GM06990 (cell line): ENCODE measurements around the gene GSK3A.

ENCODE experiments used
- DNase-seq: peaks from one replicate; pipeline ENCODE4 v3.0.0-alpha.2; 2011; ENCODE audit not compliant: insufficient read length; ENCODE audit errors: extremely low read depth
- H3K27me3 ChIP-seq: replicated peaks from 2 replicates; pipeline ENCODE4 v1.6.0; 2011; ENCODE audit warnings: low read length; ENCODE audit not compliant: control insufficient read depth, insufficient read depth
- H3K36me3 ChIP-seq: 2 replicates; pipeline ENCODE4 v1.5.1; 2011; ENCODE audit warnings: low read length; ENCODE audit not compliant: control insufficient read depth, insufficient read depth
- H3K4me3 ChIP-seq: replicated peaks from 2 replicates; pipeline ENCODE4 v1.5.1; 2011; ENCODE audit warnings: low read depth, mild to moderate bottlenecking, control low read depth, low read length
- CTCF ChIP-seq: IDR thresholded peaks from 2 replicates; pipeline ENCODE4 v1.5.1; 2011; ENCODE audit warnings: low read length, control low read depth, mild to moderate bottlenecking, inconsistent platforms; ENCODE audit not compliant: insufficient read depth, poor library complexity, severe bottlenecking

The GSK3A gene

GRCh38 chr19:42245231-42245630, 2.8 kb upstream of the GSK3A start:
- no peak for TF ChIP-seq CTCF
- Histone ChIP-seq H3K27me3 (no peaks in the 10 kb centered on the region), H3K4me3 (peak overlapping the region; percentile 39), H3K36me3 (peaks cover 3% of the 10 kb centered on the region)
- DNase-seq, result no peak

- DNase-seq, result peak; percentile 95
- TF ChIP-seq CTCF, result peak; percentile 77
- Histone ChIP-seq H3K4me3 (peak overlapping the region; percentile 94), H3K36me3 (peaks cover 7% of the 10 kb centered on the region), H3K27me3 (no peaks in the 10 kb centered on the region)
Observed at GRCh38 chr19:42244347-42245220, 2.2 kb upstream of the GSK3A start.

DNA sequence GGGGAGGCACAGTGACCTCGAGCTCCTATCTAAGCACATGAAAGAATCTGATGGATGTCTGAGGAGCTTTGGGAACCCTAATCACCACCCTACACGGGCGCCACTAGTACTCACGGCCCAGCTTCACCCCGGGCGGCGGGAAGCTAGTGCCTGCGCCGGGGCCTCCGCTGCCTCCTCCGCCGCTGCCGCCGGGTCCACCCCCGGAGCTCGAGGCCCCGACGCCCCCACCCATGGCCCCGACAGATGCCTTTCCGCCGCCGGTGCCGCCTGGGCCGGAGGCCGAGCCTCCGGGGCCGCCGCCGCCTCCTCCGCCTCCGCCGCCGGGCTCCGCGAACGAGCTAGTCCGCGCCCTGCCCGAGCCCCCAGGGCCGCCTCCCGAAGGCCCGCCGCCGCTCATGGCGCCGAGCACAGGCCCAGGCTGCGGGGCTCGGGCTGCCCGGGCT, 312 bp downstream of the GSK3A start:
- no peak for TF ChIP-seq CTCF
- peaks cover 8% of the 10 kb centered on the region for H3K36me3 ChIP-seq
- no peaks in the 10 kb centered on the region for H3K27me3 ChIP-seq
- H3K4me3 ChIP-seq, result peak overlapping the region; percentile 94
- DNase-seq, result no peak

- no peak for TF ChIP-seq CTCF
- DNase-seq, result no peak
- H3K36me3 ChIP-seq, result peaks cover 13% of the 10 kb centered on the region
- H3K27me3 ChIP-seq, result no peaks in the 10 kb centered on the region
- H3K4me3 ChIP-seq, result peak overlapping the region; percentile 94
Observed at GRCh38 chr19:42241279-42241678, 1.1 kb downstream of the GSK3A start.

DNA sequence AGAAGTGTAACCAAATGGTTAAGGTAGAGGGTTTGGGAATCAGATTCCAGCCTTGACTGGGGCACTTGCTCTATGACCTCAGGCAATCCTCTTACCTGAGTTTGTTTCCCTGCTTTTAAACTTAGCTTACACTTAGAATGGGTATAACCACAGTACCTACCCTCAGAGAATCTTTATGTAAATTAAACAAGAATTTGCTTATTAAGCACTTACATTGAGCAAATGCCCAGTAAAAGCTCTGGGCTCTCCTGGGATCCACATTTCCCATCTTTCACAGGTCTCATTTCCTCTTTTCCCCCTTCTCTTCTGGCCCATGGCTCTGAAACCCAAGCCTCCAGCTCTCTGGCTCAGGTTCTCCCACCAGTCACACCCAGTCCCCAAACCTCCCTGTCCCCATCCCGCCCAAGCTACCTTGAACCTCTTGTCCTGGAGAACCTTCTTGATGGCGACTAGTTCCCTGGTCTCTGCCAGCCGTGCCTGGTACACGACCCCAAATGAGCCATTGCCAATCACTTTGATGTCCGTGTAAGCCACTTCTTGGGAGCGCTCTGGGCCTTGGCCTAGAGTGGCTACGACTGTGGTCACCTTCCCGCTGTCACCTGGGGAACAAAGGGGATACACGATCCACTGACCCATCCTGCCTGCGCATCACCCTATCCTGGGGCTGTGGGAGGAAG, 2.7 kb downstream of the GSK3A start:
- peaks cover 23% of the 10 kb centered on the region for H3K36me3 ChIP-seq
- no peaks in the 10 kb centered on the region for H3K27me3 ChIP-seq
- no peak overlapping the region for H3K4me3 ChIP-seq
- DNase-seq, result no peak
- TF ChIP-seq CTCF, result no peak
